ENCODE measurements around the gene COA1. TPM values are rescaled to one million over a fixed set of nuclear protein-coding genes. Genes with fewer than 3 reads are reported as not detected.
A peak's percentile ranks its signal among the peaks of the same experiment; 100 is the strongest.

The COA1 gene
- total RNA-seq, 2 experiments from 2014 or later, result 63.9 to 96.0 TPM

GRCh38 chr7:43758029-43758821 is 28.9 kb upstream of the COA1 start, which contains the start of gene BLVRA:
Gene BLVRA, plus strand, starts transcription at chr7:43758680. Its CDS starts 12,479 bp downstream, at chr7:43771159.
- no peaks in the 10 kb centered on the region for H4K20me1 ChIP-seq (ENCODE audit: insufficient read depth, low read length)
- BruUV-seq (replicated peaks), result no TSS peak
- H3K36me3 ChIP-seq (ENCODE audit: insufficient read depth, low read length), result no peaks in the 10 kb centered on the region
- peak within 1 kb of the TSS; percentile 27; the same call in 1 of the 2 replicates for H2AFZ ChIP-seq (ENCODE audit: low read length)
- H3K4me3 ChIP-seq (ENCODE audit: low read depth, low read length, poor library complexity, severe bottlenecking), result peak within 1 kb of the TSS; percentile 61
- H3K4me1 ChIP-seq (ENCODE audit: insufficient read depth, low read length, poor library complexity, severe bottlenecking), result no peaks in the 10 kb centered on the region
- DNase-seq (ENCODE audit: low spot score), result no peak
- H3K79me2 ChIP-seq (ENCODE audit: insufficient read depth, low read depth, low read length), result no peaks in the 10 kb centered on the region
- no peaks in the 10 kb centered on the region for H3K9me2 ChIP-seq (ENCODE audit: insufficient read depth, low read length)
- no peak within 1 kb of the TSS for H3K27ac ChIP-seq (ENCODE audit: low read depth, low read length, poor library complexity, severe bottlenecking)
- H3K9me3 ChIP-seq (ENCODE audit: low read length), result no peaks in the 10 kb centered on the region
- ChIA-PET CTCF (ENCODE audit: unreplicated experiment) (no interaction called here), POLR2A (interaction anchor here (0.6 kb wide), 1 partner anchor 176 kb away, joined by 3 read pairs; no protein-coding TSS in a partner anchor)
- intact Hi-C loops (cut with micrococcal nuclease; ENCODE audit: unreplicated experiment), result no loop called here
- H3K4me2 ChIP-seq (ENCODE audit: low read length), result peak within 1 kb of the TSS; percentile 69
- no peak for TF ChIP-seq CTCF (conservative IDR thresholded peaks at IDR 0.05; ENCODE audit: low read length)
- no peak for TF ChIP-seq EZH2phosphoT487 (IDR thresholded peaks at IDR 0.05; ENCODE audit: borderline replicate concordance, low read depth, low read length)

GRCh38 chr7:43757073-43757720 is 27.9 kb upstream of the COA1 start:
- intact Hi-C loops (cut with micrococcal nuclease; ENCODE audit: unreplicated experiment), result no loop called here
- BruUV-seq (replicated peaks), result no TSS peak
- no peak overlapping the region for H2AFZ ChIP-seq (ENCODE audit: low read length)
- H3K36me3 ChIP-seq (ENCODE audit: insufficient read depth, low read length), result no peaks in the 10 kb centered on the region
- POLR2A ChIA-PET, result interaction anchor here (0.7 kb wide), 1 partner anchor 427 kb away, joined by 3 read pairs; no protein-coding TSS in a partner anchor
- H3K4me1 ChIP-seq (ENCODE audit: insufficient read depth, low read length, poor library complexity, severe bottlenecking), result no peaks in the 10 kb centered on the region
- no peak overlapping the region for H3K27ac ChIP-seq (ENCODE audit: low read depth, low read length, poor library complexity, severe bottlenecking)
- no peaks in the 10 kb centered on the region for H4K20me1 ChIP-seq (ENCODE audit: insufficient read depth, low read length)
- no peak overlapping the region for H3K4me3 ChIP-seq (ENCODE audit: low read depth, low read length, poor library complexity, severe bottlenecking)
- TF ChIP-seq CTCF (conservative IDR thresholded peaks at IDR 0.05; ENCODE audit: low read length) (no peak), EZH2phosphoT487 (IDR thresholded peaks at IDR 0.05; ENCODE audit: borderline replicate concordance, low read depth, low read length) (no peak)
- H3K79me2 ChIP-seq (ENCODE audit: insufficient read depth, low read depth, low read length), result no peaks in the 10 kb centered on the region
- H3K9me3 ChIP-seq (ENCODE audit: low read length), result no peaks in the 10 kb centered on the region
- CTCF ChIA-PET (ENCODE audit: unreplicated experiment), result no interaction called here
- H3K9me2 ChIP-seq (ENCODE audit: insufficient read depth, low read length), result no peaks in the 10 kb centered on the region
- H3K4me2 ChIP-seq (ENCODE audit: low read length), result no peak overlapping the region
- no peak for DNase-seq (ENCODE audit: low spot score)
